HG03196 (cell line): ENCODE results near the gene PHOX2B.
"Not testable (repeated sequence)": the region's sequence is repeated elsewhere in the genome, so short reads cannot be mapped to it uniquely, and the experiment has no call there.

Source experiments
- ATAC-seq: cut with Tn5 transposase; IDR thresholded peaks from one replicate; pipeline ENCODE4 v1.9.1; 2021; ENCODE audit not compliant: unreplicated experiment

The PHOX2B gene

DNA sequence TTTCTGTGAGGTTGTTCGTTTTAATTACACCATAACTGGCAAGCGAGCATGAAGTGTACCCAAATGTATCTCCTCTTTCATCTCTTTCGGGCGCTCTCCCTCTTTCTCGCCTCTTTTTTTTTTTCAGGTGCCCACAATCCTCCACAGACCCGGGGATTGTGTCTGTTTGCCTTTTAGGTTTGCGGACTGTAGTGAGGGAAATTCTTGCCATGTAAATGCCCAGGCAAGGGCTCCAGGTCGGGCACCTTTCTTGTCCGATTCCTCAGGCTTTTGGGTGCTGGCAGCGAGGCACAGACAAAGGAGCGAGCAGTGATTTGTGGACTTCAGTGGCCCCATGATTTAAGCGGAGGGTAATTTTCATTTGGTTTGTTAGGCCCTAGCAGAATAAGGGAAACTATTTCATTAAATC, 1.1 kb upstream of the PHOX2B start:
- no peak for ATAC-seq

- no peak for ATAC-seq
These were observed 403 bp downstream of the PHOX2B start for GRCh38 chr4:41748074-41748570.

- ATAC-seq, result no peak
These were observed 1.1 kb downstream of the PHOX2B start for GRCh38 chr4:41747230-41748055.

DNA sequence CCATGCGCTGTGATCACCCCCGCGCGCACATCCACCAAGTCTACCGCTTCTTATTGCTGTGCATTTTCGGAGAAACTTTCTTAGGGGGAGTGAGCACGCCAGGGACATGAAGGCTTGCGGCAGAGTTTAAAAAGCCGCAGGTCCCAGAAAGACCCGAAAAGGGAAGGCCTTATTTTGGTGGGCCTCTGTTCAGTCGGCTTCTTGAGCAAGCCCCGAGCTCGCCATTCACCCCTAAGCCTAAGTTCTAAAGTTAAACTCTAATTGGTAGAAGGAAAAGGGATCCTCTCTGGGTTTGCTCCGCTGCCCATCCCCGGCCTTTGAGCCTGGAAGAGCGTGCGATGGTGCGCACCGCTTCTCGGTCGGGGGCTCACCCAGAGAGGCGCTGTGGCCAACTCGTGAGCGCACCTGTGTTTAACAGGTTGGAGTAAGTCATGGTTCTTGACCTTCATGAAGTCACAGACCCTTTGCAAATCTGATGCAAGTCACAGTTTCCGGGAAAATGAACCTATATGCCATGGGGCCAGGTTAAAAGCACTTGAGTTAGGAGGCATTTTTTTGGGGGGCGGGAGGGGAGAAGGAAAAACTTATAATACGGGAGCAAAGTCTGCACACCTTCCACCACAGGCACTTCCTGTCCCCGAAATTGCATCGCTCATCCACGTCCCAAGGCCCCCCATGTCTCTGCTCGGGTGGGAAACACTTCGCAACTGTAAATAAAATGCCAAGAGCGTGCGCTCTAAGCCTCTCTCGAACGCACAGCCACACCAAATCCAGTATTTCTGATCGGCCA, 1.9 kb downstream of the PHOX2B start:
- ATAC-seq, result no peak

GRCh38 chr4:41746025-41746439, 2.5 kb downstream of the PHOX2B start:
- ATAC-seq, result no peak

- no peak for ATAC-seq
These were observed 3.1 kb downstream of the PHOX2B start for GRCh38 chr4:41745292-41746024.

- no peak for ATAC-seq
These were observed 3.8 kb downstream of the PHOX2B start for GRCh38 chr4:41744572-41745291.

DNA sequence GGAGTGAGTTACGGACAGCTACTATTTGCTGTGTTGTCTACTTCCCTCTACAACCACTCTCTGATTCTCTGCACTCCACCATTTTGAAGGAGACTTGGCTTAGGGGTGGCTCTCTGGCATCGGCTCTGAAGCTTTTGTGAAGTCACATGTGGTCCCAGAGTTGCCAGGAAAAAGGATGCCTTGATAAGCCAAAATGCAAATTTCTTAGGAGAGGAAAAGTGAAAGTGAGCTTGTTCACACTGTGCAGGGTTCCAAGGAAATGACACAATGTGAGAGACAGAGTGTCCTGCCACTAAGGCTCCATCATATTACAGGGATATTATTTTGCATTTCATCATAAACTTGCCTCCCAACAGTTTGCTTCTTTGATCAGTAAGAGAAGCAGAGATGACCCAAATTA, 7.2 kb downstream of the PHOX2B start:
- no peak for ATAC-seq

DNA sequence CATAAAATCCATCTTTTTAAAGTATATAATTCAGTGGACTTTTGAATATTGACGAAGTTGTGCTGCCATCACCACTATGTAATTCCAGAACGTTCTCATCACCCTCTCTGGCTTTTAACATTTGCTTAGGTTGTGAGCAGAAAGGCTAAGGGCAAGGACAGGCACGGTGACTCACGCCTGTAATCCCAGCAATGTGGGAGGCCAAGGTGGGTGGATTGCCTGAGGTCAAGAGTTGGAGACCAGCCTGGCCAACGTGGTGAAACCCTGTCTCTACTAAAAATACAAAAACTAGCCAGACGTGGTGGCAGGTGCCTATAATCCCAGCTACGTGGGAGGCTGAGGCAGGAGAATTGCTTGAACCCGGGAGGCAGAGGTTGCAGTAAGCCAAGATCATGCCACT, 11.0 kb downstream of the PHOX2B start:
- not testable (repeated sequence) for ATAC-seq

GRCh38 chr4:41734371-41734770, 14.2 kb downstream of the PHOX2B start:
- ATAC-seq, result no peak

GRCh38 chr4:41731569-41732126, 16.9 kb downstream of the PHOX2B start:
- no peak for ATAC-seq

- no peak for ATAC-seq
These were observed 20.0 kb downstream of the PHOX2B start for GRCh38 chr4:41728573-41728913.

GRCh38 chr4:41727861-41728572, 20.5 kb downstream of the PHOX2B start:
- ATAC-seq, result no peak

GRCh38 chr4:41725254-41725653, 23.3 kb downstream of the PHOX2B start:
- no peak for ATAC-seq

DNA sequence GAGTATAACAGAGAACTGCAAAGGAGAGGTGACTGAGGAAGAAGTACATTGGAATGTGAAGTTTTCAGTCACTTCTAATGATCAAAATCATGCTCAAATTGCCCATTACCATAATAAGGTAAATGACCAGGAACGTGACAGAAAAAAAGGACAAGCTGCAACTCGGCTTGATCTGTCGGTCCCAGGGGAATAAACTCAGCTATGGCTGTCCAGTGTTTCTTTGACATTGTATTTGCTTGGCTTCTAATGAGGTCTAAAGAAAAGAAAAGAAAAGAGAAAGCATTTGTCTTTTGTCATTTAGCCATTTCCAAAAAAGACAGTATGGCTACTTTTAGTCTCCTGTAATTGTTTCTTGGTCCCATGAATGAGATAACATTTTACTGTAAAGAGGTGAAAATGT, 25.2 kb downstream of the PHOX2B start:
- ATAC-seq, result no peak

- ATAC-seq, result no peak
These were observed 26.3 kb downstream of the PHOX2B start for GRCh38 chr4:41722181-41722580.

DNA sequence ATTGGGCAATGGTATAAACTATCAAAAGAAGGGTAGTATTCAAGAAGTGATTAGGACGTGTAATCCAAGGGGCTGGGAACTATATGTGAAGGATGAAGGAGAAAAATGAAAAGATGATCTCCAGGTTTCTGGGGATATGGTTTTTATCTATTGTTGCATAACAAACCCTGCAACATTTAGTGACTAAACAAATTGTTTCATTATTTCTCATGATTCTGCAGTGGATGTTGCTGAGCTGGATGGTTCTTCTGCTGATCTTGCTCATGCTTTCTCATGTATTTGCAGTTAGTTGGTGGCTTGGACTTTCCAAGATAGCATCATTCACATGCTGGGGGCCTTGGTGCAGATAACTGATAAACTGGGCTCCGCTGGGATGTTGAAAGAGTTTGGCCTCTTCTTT, 29.1 kb downstream of the PHOX2B start:
- ATAC-seq, result no peak

DNA sequence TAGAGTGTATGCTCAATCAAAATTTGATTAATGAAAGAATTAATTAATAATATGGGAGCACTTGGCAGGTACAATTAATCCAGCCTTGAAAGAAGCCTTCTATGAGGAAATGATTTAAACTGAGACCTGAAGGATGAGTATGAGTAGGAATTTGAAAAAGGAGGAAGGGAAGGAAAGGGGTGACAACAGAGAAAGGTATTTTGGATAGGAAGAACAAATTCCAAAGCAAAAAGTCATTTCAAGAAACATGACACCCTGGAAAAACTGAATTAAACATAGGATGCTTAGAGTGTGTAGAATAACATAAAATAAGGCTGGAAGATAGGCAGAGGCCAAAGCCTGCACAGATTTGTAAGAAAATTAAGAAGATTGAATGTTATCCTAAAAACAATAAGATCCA, 29.6 kb downstream of the PHOX2B start:
- ATAC-seq, result no peak

DNA sequence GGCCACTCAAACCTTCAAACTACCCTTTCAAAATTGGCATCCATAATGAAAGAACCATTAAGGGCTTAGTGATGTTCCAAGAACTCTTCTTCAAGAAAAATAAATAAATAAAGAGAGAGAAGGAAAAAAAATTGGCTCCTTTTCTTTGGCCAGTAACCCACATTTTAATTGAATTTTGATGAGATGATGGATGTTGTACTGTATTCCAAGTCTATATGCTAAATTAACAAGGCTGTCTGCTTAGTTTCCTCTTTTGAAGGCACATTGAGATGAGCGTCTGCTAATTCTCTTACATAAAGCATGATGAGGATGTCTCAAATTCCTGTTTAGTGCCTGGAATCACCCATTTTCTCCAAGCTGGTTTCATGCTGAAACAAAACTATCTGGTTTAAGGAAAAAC, 33.4 kb downstream of the PHOX2B start:
- no peak for ATAC-seq
